Sigmoid colon (tissue), 4 donors: ENCODE results near the gene FAM227B.

Source experiments
- EP300 ChIP-seq, 4 donors: sonication (generic); formaldehyde crosslinking; IDR thresholded peaks; one replicate each; pipeline ENCODE4 v1.6.1; 2017; ENCODE audit warnings: antibody characterized with exemption in 4 of 4
- POLR2A ChIP-seq, 2 donors: fragments of 450-650 bp; IDR thresholded peaks; one replicate each; pipeline ENCODE4 v1.6.1; 2016; ENCODE audit warnings: antibody characterized with exemption in 2 of 2, mild to moderate bottlenecking in 2 of 2, moderate library complexity in 2 of 2
- TF ChIP-seq, protein P1 (sequence below), 4 experiments: fragments of 450-650 bp in 3 of 4; fragments of 200-600 bp in 1 of 4; IDR thresholded peaks; one replicate each; pipeline ENCODE4 v1.5.1; 2016 to 2019; ENCODE audit warnings: antibody characterized with exemption in 4 of 4, mild to moderate bottlenecking in 3 of 4, moderate library complexity in 2 of 4

GRCh38 chr15:49619226-49619625, 1.4 kb downstream of the FAM227B start:
- TF ChIP-seq POLR2A (IDR thresholded peaks at IDR 0.05) (no peak), EP300 (IDR thresholded peaks at IDR 0.05) (no peak)
- TF ChIP-seq, protein P1, sequence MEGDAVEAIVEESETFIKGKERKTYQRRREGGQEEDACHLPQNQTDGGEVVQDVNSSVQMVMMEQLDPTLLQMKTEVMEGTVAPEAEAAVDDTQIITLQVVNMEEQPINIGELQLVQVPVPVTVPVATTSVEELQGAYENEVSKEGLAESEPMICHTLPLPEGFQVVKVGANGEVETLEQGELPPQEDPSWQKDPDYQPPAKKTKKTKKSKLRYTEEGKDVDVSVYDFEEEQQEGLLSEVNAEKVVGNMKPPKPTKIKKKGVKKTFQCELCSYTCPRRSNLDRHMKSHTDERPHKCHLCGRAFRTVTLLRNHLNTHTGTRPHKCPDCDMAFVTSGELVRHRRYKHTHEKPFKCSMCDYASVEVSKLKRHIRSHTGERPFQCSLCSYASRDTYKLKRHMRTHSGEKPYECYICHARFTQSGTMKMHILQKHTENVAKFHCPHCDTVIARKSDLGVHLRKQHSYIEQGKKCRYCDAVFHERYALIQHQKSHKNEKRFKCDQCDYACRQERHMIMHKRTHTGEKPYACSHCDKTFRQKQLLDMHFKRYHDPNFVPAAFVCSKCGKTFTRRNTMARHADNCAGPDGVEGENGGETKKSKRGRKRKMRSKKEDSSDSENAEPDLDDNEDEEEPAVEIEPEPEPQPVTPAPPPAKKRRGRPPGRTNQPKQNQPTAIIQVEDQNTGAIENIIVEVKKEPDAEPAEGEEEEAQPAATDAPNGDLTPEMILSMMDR (IDR thresholded peaks at IDR 0.05) = no peak
